ENCODE data around the gene SLC6A6. TPM values are rescaled to one million over a fixed set of nuclear protein-coding genes. Genes with fewer than 3 reads are reported as not detected.

The SLC6A6 gene
- total and polyA plus RNA-seq, 2 donors (not counting 1 experiment from before 2014, with no cell fraction given), result 8.9 to 24.0 TPM

DNA sequence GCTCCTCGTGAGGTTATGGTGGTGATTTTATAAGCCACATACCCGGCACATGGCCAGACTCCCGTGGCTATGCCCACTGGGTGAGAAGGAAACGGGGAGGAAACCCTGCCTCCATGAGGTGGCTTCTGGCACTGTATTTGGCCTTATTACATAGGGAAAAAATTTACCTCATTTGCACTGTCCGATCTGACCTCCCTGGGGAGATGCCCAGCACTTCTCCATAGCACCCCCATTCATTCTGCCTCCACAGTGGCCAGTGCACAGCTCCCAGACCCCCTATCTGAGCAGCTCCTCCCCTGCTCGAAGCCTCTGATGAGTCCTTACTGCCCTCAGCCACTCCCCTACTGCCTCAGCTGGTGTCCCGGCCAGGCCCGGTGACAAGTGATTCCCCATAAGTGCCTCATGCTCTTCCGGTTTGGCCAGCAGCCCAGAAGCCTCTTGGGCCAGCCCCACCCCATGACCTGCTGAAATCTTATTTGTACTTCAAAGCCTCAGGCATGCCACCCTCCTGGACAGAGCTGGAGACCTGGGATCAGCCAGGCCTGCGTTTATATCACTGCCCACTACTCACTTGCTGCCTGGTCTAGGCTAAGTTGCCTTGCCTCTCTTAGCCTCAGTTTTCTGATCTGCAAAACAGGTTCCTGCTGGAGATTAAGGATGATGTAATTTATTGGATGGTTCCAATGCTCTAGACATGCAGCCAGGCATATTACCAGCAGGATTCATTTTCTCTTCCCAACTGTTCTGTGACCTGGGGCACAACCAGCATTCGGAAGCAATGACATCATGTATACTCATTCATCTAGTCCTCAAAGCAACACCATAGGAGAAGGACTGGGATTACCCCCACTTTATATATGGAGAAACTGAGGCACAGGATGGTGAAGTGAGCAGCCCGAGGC, 30.6 kb upstream of the SLC6A6 start:
- Histone ChIP-seq H3K79me2 (ENCODE audit: control insufficient read depth, insufficient read depth, low read length) (no peaks in the 10 kb centered on the region), H3K4me2 (ENCODE audit: extremely low read depth, insufficient read depth, low read length) (no peak overlapping the region), H3K4me3 (replicated peaks in 1 of 4; ENCODE audit: control extremely low read depth in 1 of 4, insufficient read depth in 1 of 4, low read depth in 3 of 4, low read length in 4 of 4) (no peak overlapping the region), H3K36me3 (ENCODE audit: control insufficient read depth, insufficient read depth, low read length) (no peaks in the 10 kb centered on the region), H2AFZ (ENCODE audit: low read length) (no peak overlapping the region), H3K27ac (ENCODE audit: insufficient read depth, low read length) (no peak overlapping the region), H4K20me1 (ENCODE audit: control insufficient read depth, extremely low read depth, insufficient read depth, low read length) (no peaks in the 10 kb centered on the region), H3K9ac (ENCODE audit: insufficient read depth, low read length) (no peak overlapping the region), H3K27me3 (ENCODE audit: control insufficient read depth, insufficient read depth, low read length) (no peaks in the 10 kb centered on the region), H3K4me1 (ENCODE audit: control insufficient read depth, extremely low read depth, insufficient read depth, low read length) (peaks cover 5% of the 10 kb centered on the region), H3K9me3 (ENCODE audit: control insufficient read depth, insufficient read depth, low read depth, low read length) (no peaks in the 10 kb centered on the region)
- DNase-seq (ENCODE audit: low read depth in 2 of 2), result peak; percentile 61 to 64
- no peak for TF ChIP-seq CTCF (conservative IDR thresholded peaks at IDR 0.05 in 1 of 2, IDR thresholded peaks at IDR 0.05 in 1 of 2; ENCODE audit: low read depth in 1 of 2, low read length in 2 of 2)
- TF ChIP-seq EZH2 (IDR thresholded peaks at IDR 0.05; ENCODE audit: low read length, missing control alignments), result no peak

- Histone ChIP-seq H3K9me3 (ENCODE audit: control insufficient read depth, insufficient read depth, low read depth, low read length) (no peaks in the 10 kb centered on the region), H3K79me2 (ENCODE audit: control insufficient read depth, insufficient read depth, low read length) (no peaks in the 10 kb centered on the region), H3K9ac (ENCODE audit: insufficient read depth, low read length) (no peak overlapping the region), H3K27ac (ENCODE audit: insufficient read depth, low read length) (no peak overlapping the region), H3K27me3 (ENCODE audit: control insufficient read depth, insufficient read depth, low read length) (no peaks in the 10 kb centered on the region), H3K4me3 (replicated peaks in 1 of 4; ENCODE audit: control extremely low read depth in 1 of 4, insufficient read depth in 1 of 4, low read depth in 3 of 4, low read length in 4 of 4) (no peak overlapping the region), H2AFZ (ENCODE audit: low read length) (no peak overlapping the region), H3K4me2 (ENCODE audit: extremely low read depth, insufficient read depth, low read length) (no peak overlapping the region), H4K20me1 (ENCODE audit: control insufficient read depth, extremely low read depth, insufficient read depth, low read length) (no peaks in the 10 kb centered on the region), H3K36me3 (ENCODE audit: control insufficient read depth, insufficient read depth, low read length) (no peaks in the 10 kb centered on the region), H3K4me1 (ENCODE audit: control insufficient read depth, extremely low read depth, insufficient read depth, low read length) (peaks cover 5% of the 10 kb centered on the region)
- TF ChIP-seq CTCF (conservative IDR thresholded peaks at IDR 0.05 in 1 of 2, IDR thresholded peaks at IDR 0.05 in 1 of 2; ENCODE audit: low read depth in 1 of 2, low read length in 2 of 2) (no peak), EZH2 (IDR thresholded peaks at IDR 0.05; ENCODE audit: low read length, missing control alignments) (no peak)
- DNase-seq (ENCODE audit: low read depth in 2 of 2), result no peak
Observed at GRCh38 chr3:14372587-14372986, 29.8 kb upstream of the SLC6A6 start.

DNA sequence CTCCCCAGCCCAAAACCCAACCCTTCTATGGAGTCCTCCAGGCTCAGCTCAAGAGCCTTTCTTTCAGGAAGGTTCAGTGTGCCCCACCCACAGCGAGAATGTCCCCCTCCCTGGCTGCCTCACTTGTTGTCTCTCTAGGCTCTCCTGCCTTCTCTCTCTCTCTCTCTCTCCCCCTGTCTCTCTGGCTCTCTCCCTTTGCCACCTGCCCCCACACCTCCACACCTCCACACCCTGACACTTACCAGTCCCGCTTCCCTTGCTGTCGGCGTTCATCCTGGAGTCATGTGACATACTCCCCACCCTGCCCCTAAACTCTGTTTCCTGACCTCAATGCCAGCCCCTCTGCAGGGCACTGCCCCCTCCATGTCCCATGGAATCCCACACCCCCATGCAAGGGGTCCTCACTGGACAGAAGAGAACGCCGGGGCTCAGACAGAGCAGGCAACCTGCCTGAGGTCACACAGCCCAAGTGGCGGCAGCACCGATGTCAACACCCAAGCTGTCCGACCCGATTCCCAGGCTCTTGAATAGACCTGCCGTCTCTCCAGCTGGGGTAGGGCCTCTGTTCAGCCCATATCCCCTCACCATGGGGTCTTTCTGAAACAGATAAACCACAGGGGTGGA, 28.5 kb upstream of the SLC6A6 start:
- H3K36me3 ChIP-seq (ENCODE audit: control insufficient read depth, insufficient read depth, low read length), result no peaks in the 10 kb centered on the region
- H2AFZ ChIP-seq (ENCODE audit: low read length), result no peak overlapping the region
- H3K27ac ChIP-seq (ENCODE audit: insufficient read depth, low read length), result no peak overlapping the region
- DNase-seq (ENCODE audit: low read depth in 2 of 2), result no peak
- no peak overlapping the region for H3K4me2 ChIP-seq (ENCODE audit: extremely low read depth, insufficient read depth, low read length)
- no peak overlapping the region for H3K9ac ChIP-seq (ENCODE audit: insufficient read depth, low read length)
- H3K27me3 ChIP-seq (ENCODE audit: control insufficient read depth, insufficient read depth, low read length), result no peaks in the 10 kb centered on the region
- TF ChIP-seq EZH2 (IDR thresholded peaks at IDR 0.05; ENCODE audit: low read length, missing control alignments) (no peak), CTCF (conservative IDR thresholded peaks at IDR 0.05 in 1 of 2, IDR thresholded peaks at IDR 0.05 in 1 of 2; ENCODE audit: low read depth in 1 of 2, low read length in 2 of 2) (no peak)
- H4K20me1 ChIP-seq (ENCODE audit: control insufficient read depth, extremely low read depth, insufficient read depth, low read length), result no peaks in the 10 kb centered on the region
- peaks cover 5% of the 10 kb centered on the region for H3K4me1 ChIP-seq (ENCODE audit: control insufficient read depth, extremely low read depth, insufficient read depth, low read length)
- H3K4me3 ChIP-seq (replicated peaks in 1 of 4; ENCODE audit: control extremely low read depth in 1 of 4, insufficient read depth in 1 of 4, low read depth in 3 of 4, low read length in 4 of 4), result no peak overlapping the region
- H3K9me3 ChIP-seq (ENCODE audit: control insufficient read depth, insufficient read depth, low read depth, low read length), result no peaks in the 10 kb centered on the region
- H3K79me2 ChIP-seq (ENCODE audit: control insufficient read depth, insufficient read depth, low read length), result no peaks in the 10 kb centered on the region
